ENCODE data around the gene AHNAK. TPM values are rescaled to one million over a fixed set of nuclear protein-coding genes. Genes with fewer than 3 reads are reported as not detected.

Gene AHNAK
- total and polyA plus RNA-seq, 8 donors = 37.4 to 693 (median 554) TPM

DNA sequence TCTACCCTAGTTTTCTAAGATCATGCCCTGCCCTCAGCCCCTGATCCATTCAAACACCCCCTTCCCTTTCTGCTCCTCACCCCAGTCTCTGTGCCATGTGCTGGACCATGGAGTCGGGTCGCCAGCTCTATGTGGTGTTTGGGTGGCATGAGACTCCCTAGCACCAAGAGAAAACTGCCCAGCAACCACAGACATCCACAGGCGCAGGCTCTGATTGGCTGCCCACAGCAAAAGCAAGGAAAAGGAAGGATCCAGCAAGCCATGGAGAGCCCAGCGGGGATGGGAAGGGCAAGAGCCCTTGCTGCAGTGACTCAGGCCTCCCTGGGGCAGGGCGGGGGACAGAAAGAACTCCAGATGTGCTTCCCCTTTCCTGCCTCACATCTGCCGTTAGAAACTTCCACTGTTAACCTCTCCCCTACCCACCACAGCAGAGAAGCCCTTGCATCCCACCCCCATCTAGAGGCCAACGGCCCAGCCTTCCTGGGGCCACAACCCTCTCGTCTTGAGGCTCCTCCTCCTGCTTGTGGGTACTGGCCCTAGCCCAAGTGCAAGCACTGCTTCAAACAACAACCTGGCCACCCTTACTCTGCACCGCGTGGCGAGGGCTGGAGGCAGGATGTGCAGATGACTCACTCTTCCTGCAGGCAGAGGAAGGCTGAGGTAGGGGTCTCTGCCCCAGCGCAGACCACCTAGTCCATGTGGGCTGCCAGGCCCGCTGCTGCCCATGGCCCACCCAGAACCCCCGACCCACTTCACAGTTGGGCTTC is 9.7 kb upstream of the AHNAK start:
- Histone ChIP-seq H3K4me1 (peaks cover 79 to 97% (median 87%) of the 10 kb centered on the region in 4 donors), H3K4me3 (peak overlapping the region in 3 of 4 donors; percentile 8 to 17 (median 13)), H3K27ac (peak overlapping the region; percentile 72 to 97 (median 95)), H3K27me3 (no peaks in the 10 kb centered on the region), H3K9me3 (no peaks in the 10 kb centered on the region), H3K36me3 (peaks cover 20 to 26% (median 25%) of the 10 kb centered on the region in 4 donors)
- peak; percentile 89 to 94 for DNase-seq
- TF ChIP-seq POLR2AphosphoS5 (IDR thresholded peaks at IDR 0.05) (peak in 2 of 3 donors; percentile 61 to 76), EP300 (IDR thresholded peaks at IDR 0.05) (no peak), POLR2A (IDR thresholded peaks at IDR 0.05) (no peak)
- TF ChIP-seq, protein P1, sequence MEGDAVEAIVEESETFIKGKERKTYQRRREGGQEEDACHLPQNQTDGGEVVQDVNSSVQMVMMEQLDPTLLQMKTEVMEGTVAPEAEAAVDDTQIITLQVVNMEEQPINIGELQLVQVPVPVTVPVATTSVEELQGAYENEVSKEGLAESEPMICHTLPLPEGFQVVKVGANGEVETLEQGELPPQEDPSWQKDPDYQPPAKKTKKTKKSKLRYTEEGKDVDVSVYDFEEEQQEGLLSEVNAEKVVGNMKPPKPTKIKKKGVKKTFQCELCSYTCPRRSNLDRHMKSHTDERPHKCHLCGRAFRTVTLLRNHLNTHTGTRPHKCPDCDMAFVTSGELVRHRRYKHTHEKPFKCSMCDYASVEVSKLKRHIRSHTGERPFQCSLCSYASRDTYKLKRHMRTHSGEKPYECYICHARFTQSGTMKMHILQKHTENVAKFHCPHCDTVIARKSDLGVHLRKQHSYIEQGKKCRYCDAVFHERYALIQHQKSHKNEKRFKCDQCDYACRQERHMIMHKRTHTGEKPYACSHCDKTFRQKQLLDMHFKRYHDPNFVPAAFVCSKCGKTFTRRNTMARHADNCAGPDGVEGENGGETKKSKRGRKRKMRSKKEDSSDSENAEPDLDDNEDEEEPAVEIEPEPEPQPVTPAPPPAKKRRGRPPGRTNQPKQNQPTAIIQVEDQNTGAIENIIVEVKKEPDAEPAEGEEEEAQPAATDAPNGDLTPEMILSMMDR (IDR thresholded peaks at IDR 0.05) = no peak
- WGBS, 5 donors = 1 to 6% (median 5%) methylated on average over 6 to 14 of the region's 14 CpGs
- intact Hi-C loops (cut with DNase I; ENCODE audit: low total_unique reads) = no loop called here

DNA sequence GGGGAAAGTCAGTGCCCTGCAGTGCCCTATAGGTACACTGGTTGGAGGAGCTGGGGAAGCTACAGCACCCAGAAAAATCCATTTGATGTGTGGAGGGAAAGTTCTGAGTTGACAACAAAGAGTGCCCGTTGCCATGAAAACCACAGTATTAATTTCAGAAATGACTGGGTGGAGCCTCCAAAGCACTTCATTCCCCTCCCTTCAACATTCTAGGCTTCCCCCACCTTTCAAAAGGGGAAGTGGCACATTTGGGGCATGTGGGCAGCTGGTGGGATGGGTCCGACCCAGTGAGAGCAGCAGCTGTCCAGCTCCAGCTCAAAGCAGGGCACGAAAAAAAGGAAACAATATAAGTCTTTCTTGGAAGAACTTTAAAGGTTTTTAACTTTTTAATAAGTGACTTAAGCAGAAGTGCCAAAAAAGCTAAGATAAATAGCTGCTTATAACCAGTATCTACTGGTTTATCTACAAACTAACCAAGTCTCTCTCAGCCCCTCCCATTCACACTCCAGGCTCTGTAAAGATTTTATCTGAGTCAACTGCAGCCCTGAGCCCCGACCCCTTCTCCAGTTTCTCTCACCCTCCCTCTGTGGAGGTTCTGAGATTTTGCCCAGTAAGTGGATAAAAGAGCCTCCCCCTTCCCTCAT is 9.0 kb upstream of the AHNAK start:
- intact Hi-C loops (cut with DNase I; ENCODE audit: low total_unique reads) = no loop called here
- Histone ChIP-seq H3K36me3 (peaks cover 20 to 26% (median 25%) of the 10 kb centered on the region in 4 donors), H3K27ac (peak overlapping the region; percentile 86 to 97 (median 95)), H3K27me3 (no peaks in the 10 kb centered on the region), H3K4me3 (peak overlapping the region in 3 of 4 donors; percentile 8 to 17 (median 13)), H3K4me1 (peaks cover 77 to 97% (median 86%) of the 10 kb centered on the region in 4 donors), H3K9me3 (no peaks in the 10 kb centered on the region)
- peak in 1 of 2 donors; percentile 78 for DNase-seq
- 9 to 22% (median 12%) methylated on average over 4 of the region's 4 CpGs for WGBS, 5 donors
- TF ChIP-seq, protein P1 (IDR thresholded peaks at IDR 0.05) = no peak
- TF ChIP-seq POLR2AphosphoS5 (IDR thresholded peaks at IDR 0.05) (no peak), POLR2A (IDR thresholded peaks at IDR 0.05) (no peak), EP300 (IDR thresholded peaks at IDR 0.05) (no peak)

DNA sequence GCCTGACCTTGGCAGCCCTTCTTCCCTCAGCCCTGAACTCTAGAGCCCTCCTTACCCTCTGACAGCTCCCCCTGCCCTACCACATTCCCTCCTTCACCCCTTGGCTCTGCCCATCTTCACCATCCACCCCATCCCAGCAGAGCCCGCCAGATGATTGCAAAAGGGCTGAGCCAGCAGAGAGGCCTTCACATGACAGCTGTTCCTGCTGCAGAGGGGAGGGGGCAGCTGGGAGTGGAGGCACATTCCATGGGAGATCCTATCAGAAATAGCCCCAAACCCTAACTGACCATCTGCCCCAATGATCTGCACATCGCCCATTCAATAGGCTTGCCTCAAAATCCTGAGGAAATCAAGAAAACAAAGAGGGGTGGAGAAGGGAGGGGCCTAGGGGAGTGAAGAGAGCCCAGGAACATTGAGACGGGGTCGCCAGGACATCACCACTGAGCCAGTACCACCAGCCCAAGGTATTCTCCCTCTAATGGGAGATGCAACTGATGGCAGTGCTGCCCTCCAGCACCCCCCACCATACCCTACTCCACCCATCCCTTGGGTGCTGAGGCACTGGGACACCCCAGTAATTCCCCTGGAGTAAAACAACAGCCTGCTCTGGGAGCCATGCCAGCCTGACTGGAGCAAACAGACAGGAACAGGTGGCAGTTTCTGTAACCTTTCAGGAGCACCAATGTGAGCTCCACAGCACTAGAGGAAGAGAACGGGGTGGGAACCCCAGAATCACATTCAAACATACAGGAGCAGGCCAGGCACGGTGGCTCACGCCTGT is 8.0 kb upstream of the AHNAK start:
- Histone ChIP-seq H3K27me3 (no peaks in the 10 kb centered on the region), H3K36me3 (peaks cover 11 to 18% (median 17%) of the 10 kb centered on the region in 4 donors), H3K27ac (peak overlapping the region; percentile 86 to 97 (median 95)), H3K9me3 (no peaks in the 10 kb centered on the region), H3K4me1 (peaks cover 77 to 96% (median 87%) of the 10 kb centered on the region in 4 donors), H3K4me3 (peak overlapping the region in 1 of 4 donors; percentile 10)
- no peak for TF ChIP-seq EP300 (IDR thresholded peaks at IDR 0.05)
- TF ChIP-seq POLR2AphosphoS5 (IDR thresholded peaks at IDR 0.05) = peak in 1 of 3 donors; percentile 17
- DNase-seq = peak; percentile 50 to 86
- intact Hi-C loops (cut with DNase I; ENCODE audit: low total_unique reads) = no loop called here
- 40 to 62% (median 46%) methylated on average over 7 of the region's 7 CpGs for WGBS, 5 donors

DNA sequence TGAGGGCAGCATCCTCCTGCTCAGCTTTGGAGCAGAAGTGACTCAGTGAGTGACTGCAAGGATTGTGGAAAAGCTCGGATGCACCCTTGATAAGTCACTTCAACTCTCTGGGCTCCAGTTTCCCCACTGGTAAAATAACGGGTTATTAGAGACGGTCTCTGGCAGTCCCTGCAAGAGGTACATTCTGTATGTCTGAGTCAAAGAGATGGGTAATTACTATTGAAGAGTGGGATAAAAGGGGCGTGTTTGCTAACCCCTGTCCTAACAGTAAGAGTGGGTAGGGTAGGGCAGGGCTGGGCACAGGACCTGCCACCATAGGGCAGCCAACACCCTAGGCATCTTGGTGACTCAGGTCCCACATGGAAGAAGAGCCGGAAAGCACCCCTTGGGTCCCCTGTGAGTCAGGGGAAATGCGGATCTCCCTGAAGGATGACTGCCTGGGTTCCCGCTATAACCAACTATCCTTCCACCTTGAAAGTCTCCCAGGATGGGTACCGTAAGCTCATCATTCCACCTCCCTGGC is 7.3 kb upstream of the AHNAK start:
- Histone ChIP-seq H3K36me3 (peaks cover 4 to 11% (median 10%) of the 10 kb centered on the region in 4 donors), H3K9me3 (no peaks in the 10 kb centered on the region), H3K4me3 (peak overlapping the region in 1 of 4 donors; percentile 18), H3K27me3 (no peaks in the 10 kb centered on the region), H3K27ac (peak overlapping the region; percentile 86 to 97 (median 95)), H3K4me1 (peaks cover 84 to 99% (median 92%) of the 10 kb centered on the region in 4 donors)
- peak in 1 of 2 donors; percentile 38 for DNase-seq
- 56 to 65% (median 58%) methylated on average over 8 of the region's 8 CpGs for WGBS, 5 donors
- intact Hi-C loops (cut with DNase I; ENCODE audit: low total_unique reads) = no loop called here
- TF ChIP-seq EP300 (IDR thresholded peaks at IDR 0.05) (no peak), POLR2AphosphoS5 (IDR thresholded peaks at IDR 0.05) (no peak), POLR2A (IDR thresholded peaks at IDR 0.05) (no peak)
- TF ChIP-seq, protein P1 (IDR thresholded peaks at IDR 0.05) = no peak

Measured in stomach (tissue), 9 donors.